LoVo (cell line): ENCODE data around the gene B4GALT6.
A peak's percentile ranks its signal among the peaks of the same experiment; 100 is the strongest.
"Not testable (repeated sequence)": the region's sequence is repeated elsewhere in the genome, so short reads cannot be mapped to it uniquely, and the experiment has no call there.

ENCODE experiments used
- DNase-seq: peaks from one replicate; pipeline ENCODE4 v3.0.0-alpha.2; 2016; ENCODE audit warnings: low spot score

B4GALT6 gene

GRCh38 chr18:31684279-31685096, at the start of gene B4GALT6:
Gene B4GALT6, minus strand, starts transcription at chr18:31684581. Its CDS starts 155 bp downstream, at chr18:31684426.
- peak; percentile 55 for DNase-seq

DNA sequence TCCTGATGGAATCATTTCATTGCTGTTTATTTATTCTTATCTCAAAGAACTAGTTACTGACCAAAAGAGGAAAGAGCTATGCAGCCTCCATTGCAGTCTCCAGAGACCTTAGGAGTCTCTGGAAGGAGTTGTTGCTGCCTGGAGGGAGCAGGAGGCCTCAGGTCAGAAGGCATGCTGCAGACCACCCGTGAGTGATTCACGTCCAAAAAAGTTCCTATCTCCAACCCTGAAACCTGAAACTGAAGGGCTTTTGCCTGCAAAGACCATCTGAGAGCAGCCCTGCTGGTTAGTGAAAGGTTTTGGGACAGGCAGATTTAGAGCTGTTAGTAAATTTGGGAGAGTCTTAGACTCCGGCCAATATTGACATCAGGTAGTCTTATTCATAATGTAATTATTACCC, 47.2 kb upstream of the B4GALT6 start:
- no peak for DNase-seq

DNA sequence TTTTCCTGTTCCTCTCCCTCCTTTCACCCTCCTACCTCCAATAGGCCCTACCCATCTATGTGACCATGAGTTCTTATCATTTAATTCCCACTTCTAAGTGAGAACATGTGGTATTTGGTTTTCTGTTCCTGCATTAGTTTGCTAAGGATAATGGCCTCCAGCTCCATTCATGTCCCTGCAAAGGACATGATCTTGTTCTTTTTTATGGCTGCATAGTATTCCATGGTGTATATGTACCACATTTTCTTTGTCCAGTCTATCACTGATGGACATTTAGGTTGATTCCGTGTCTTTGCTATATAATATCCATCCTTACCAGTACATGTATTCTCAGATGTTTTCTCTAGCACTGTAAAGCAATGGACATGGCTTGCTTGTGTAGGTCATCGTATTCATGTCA, 44.8 kb upstream of the B4GALT6 start:
- not testable (repeated sequence) for DNase-seq

DNA sequence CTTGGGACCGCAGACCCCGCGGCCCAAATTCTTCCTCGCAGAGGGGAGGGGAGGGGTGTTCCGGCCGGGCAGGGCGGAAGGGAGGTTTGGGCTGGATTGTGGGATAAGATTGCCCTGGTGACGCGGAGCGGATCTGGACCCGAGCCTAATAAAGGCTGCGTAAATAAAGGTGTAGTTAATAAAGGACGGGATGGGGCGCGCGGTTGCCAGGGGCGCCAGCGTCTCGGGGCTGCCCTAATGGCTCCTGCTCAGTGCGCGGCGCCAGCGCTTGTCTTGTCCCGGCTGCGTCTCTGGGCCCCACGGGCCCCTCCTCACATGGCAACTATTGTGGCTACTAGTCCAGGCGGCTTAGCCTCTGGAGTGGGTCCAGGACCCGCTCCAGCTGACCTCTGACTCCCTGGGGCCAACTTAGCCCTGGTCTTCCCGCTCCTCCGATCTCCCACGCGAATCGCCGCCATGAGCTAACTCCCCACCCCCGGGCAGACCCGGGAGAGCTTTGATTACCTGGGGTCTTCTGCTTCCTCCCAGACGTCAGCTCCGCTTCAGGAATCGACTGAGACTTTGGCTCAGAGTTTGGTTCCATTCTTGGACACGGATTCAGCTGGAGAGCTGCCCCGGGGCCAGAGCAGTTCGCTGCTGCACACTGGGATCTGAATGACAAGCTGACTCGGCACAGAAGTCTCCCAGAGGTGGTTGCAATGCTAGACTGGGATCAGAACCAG, 39.8 kb upstream of the B4GALT6 start:
- DNase-seq = no peak

- no peak for DNase-seq
These were observed 39.2 kb upstream of the B4GALT6 start for GRCh38 chr18:31723639-31723989.

DNA sequence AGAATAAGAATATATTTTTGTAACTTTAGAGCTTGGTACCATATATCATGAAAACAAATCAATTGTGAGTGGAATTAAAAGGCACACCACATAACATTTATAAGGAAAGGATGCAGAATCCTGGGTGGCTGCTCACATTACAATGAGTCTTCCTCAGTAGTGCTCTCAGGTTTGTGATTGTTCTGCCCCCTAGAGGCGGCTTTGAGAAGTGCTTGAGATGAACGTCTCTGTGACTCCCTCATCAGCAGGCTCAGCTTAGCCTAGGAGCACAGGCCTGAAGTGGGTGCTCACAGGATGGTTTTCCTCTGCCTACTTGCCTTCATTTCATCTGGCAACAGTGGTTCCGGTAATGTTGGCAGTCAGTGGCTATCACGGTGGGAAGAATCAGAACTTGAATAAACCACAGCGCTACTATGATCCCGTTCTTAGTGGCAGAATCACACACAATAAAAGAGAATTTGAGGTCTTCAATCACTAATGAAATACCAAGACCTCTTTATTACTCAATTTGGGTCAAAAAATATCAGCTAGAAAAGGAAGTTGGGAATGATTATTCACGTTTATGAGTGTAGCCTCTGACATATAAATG, 38.1 kb upstream of the B4GALT6 start:
- DNase-seq = peak; percentile 63

- no peak for DNase-seq
These were observed 37.2 kb upstream of the B4GALT6 start for GRCh38 chr18:31721601-31722000.

DNA sequence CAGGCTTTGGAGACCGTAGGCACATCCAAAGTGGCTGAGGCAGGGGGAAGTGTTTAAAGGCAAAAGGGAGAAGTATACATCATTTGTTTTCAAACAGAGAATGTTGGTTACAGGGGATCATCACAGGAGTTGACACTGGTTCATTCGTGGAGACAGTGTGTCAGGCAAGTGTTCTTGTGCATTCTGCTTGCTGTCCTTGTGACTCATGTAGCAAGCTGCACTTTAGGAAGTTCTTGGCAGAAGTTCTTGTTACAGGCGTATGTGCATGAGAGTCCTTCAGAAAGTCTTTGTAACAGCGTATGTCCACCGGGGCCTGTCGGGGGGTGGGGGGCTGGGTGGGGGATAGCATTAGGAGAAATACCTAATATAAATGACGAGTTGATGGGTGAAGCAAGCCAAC, 36.5 kb upstream of the B4GALT6 start:
- DNase-seq = no peak

DNA sequence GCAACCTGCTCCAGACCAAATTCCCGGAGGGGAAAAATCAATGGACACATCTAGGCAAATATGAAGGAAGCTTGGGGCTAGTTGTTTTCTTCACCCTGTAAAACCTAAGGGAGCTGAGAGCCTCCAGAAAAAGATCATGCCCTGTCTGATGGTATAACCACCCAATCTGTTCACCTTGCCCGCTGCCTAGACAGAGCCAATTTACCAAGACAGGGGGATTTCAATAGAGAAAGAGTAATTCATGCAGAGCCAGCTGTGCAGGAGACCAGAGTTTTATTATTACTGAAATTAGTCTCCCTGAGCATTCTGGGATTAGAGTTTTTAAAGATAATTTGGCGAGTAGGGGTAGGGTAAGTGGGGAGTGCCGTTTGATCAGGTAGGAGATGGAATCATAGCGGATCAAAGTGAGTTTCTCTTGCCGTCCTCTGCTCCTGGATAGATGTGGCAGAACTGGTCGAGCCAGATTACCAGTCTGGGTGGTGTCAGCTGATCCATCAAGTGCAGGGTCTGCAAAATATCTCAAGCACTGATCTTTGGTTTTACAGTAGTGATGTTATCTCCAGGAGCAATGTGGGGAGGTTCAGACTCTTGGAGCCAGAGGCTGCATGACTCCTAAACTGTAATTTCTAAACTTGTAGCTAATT, 35.1 kb upstream of the B4GALT6 start:
- no peak for DNase-seq

DNA sequence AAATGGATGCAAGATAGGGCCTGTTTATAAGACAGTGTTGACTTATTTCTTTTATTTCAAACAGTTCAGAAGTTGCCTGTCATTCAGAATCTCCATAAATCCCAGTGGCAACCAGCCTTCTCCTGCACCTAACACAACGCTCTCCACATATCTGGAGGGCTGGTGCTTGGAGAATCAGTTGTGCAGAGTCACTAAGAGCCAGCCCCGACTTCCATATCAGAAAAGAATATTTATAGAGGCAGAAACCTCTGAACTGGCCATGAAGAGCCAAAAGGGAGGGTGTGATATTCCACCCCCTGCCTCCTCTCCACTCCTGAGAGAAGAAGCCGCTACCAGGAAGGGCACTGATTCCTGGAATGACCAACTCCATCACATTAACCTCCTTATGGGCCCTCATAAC, 34.0 kb upstream of the B4GALT6 start:
- no peak for DNase-seq

DNA sequence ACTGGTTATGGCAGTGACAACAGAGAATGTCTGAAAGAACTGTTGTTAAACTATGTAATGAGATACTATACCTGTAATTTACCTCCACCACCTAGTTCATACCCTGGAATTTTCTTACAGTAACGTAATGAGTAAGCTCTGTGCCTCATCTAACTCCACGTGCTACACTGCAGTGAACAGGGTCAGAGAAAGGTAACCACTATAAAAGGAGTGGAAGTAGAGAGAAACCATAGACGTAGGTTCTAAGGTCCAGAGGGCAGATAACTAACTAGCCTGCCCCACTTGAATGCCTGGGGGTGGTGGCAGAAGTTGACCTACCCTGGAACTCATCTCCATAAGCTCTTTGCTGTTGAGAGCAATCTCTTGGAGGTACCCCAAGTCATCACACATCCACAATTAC, 32.0 kb upstream of the B4GALT6 start:
- no peak for DNase-seq

GRCh38 chr18:31711365-31712172, 27.2 kb upstream of the B4GALT6 start:
- DNase-seq = no peak

- no peak for DNase-seq
These were observed 26.4 kb upstream of the B4GALT6 start for GRCh38 chr18:31710826-31711225.

GRCh38 chr18:31707815-31708214, 23.4 kb upstream of the B4GALT6 start:
- DNase-seq = no peak

- DNase-seq = no peak
These were observed 18.1 kb upstream of the B4GALT6 start for GRCh38 chr18:31702449-31702848.

- DNase-seq = no peak
These were observed 17.4 kb upstream of the B4GALT6 start for GRCh38 chr18:31701744-31702143.

GRCh38 chr18:31700990-31701389, 16.6 kb upstream of the B4GALT6 start:
- no peak for DNase-seq

- no peak for DNase-seq
These were observed 13.2 kb upstream of the B4GALT6 start for GRCh38 chr18:31697351-31698298.

DNA sequence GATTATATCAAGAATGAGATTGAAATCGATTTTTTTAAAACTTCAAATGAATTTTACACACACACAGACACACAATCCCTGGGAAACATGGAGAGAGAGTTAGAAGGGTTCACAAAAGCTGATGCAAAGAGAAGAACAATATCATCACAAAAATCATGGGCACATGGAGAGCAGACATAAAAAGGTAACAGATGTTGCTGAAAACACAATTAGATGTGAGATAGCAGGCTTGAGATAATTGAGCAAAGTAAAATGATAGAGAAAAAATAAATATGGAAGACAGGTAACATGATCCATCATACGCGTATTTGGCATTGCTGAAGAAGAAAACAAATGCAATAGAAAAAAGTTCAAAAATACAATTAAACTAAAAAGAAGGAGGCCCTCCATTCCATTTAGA, 11.6 kb upstream of the B4GALT6 start:
- DNase-seq = no peak

DNA sequence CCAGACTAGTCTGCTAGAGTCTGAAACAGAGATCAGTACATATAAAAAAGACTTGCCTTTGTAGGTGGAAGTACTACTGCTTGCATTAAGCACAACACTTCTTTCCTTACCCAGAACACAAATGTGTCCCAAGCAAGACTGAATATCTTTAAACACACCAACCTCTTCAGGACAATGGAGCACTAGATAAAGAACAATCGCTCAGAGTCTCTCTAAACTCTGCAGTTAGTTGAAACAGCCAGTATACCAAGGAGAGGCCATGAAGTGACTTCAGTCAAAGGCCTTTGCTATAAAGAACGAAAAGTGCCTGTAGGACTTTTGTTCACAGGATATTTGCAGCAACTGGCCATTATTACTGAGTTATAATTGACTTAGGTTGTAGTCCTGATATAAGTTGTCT, 9.9 kb upstream of the B4GALT6 start:
- DNase-seq = no peak

DNA sequence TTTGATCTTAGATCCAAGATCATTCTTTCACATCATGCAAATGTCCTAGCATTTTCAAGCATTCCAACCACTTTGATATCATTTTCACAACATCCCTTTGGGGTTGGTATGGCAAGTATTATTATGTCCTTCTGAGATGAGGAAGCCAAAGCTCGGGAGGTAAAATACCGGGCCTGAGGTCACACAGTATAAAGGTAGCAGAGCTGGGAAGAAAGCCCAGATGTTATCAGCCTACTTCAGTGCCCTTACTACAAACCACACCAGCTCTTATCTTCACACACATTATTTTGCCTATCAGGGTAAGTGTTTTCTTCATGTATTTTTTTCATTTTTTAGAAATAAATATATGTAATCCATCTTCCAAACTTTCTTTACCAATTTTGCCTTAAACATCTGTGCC, 4.2 kb upstream of the B4GALT6 start:
- no peak for DNase-seq
